CMK (cell line): ENCODE results near the gene TMEM132D.

Experiments
- DNase-seq: peaks from one replicate; pipeline ENCODE4 v3.0.0-alpha.2; 2010; ENCODE audit warnings: low read depth

Gene TMEM132D

GRCh38 chr12:129723260-129723659, 180.6 kb downstream of the TMEM132D start:
- DNase-seq, result no peak

- no peak for DNase-seq
These were observed 183.2 kb downstream of the TMEM132D start for GRCh38 chr12:129720618-129721017.

GRCh38 chr12:129719416-129719815, 184.4 kb downstream of the TMEM132D start:
- DNase-seq, result no peak

DNA sequence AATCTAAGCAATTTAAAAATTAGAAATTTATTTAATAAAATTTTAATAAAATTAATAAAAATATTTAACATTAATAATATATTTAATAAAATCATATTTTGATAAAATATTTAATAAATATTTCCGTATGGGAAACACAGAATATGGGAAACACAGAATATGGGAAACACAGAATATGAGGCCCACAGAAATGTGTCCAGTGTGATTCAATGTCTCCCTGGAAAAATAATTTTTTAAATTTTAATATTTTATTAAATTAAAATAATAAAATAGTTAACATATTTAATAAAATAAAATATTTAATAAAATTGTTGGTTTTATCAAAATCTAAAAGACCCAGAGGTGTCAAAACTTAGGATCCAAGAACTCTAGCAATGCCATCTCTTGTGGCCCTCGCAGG, 186.4 kb downstream of the TMEM132D start:
- DNase-seq, result no peak

DNA sequence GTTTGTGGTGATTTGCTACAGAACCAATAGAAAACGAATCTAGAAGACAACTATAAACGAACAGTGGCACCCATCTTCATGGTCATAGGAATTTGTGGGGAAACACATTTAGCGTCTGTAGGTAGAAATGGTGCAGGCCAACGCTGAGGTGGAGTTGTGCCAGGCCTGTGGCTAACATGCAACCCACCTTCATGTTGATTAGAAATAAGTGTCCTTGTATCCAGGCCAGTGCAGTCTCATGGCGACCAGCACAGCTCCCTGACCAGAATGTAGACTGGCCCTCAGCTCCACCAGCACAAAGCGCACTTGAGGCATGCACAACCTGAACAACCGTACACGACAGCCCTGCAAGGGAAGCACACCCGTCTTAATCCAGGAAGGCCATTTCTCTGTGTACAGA, 187.0 kb downstream of the TMEM132D start:
- DNase-seq, result no peak

DNA sequence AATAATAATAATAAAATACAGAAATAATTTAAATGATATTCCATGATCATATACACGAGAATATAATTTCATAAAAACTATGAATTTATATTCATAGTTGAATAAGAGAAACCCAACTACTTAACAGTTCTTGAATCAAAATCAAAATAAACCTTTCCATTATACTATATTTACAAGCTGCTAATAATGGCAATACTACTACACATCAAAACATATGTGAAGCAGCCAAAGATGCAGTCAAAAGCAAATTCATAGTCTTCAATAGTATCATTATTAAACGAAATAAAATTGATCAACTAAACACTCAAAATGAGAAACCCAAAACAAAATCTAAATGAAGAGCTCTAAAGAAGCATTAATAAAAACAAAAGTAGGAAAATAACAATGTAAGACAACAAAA, 197.1 kb downstream of the TMEM132D start:
- DNase-seq, result no peak

- DNase-seq, result no peak
These were observed 199.5 kb downstream of the TMEM132D start for GRCh38 chr12:129704232-129704830.

DNA sequence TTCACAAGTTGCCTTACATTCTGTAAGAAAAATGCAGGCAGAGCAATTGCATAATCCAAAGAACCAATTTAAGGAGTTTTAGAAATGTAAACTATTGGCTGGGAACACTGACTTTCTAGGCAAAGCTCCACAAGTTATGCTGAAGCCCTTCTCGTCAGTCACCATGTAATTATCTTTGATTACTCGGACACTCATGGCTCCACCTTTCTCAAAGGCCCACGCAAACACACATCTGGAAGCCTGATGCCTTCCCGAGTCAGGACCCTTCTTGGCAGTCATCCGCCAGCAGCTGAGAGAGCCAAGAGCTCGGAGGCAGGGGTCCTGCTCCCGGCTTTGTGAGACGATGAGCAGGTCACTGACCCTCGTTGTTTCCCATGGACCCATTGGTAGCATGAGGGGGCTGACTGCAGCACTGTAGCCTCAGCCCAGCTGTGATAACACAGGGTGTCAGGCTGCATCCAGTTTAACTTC, 202.2 kb downstream of the TMEM132D start:
- DNase-seq, result no peak

- DNase-seq, result no peak
These were observed 203.8 kb downstream of the TMEM132D start for GRCh38 chr12:129700036-129700435.

DNA sequence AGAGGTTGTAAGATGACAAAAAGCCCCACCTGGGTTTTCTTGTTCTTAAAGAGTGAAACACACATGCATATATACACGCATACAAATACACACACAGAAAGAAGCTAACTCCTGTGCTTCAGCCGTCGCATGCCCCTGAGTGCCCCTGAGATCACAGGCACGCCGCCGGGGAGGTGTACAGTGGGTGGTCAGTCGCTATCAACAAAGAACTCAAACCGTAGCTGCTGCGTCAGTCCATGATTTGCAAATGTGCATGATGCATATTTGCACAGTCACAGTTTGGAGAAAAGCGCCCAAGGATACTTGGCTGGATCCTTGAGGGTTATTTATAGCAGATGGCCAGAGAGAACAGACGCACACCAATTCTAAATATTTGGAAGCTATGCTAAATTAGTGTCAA, 206.9 kb downstream of the TMEM132D start:
- DNase-seq, result no peak

DNA sequence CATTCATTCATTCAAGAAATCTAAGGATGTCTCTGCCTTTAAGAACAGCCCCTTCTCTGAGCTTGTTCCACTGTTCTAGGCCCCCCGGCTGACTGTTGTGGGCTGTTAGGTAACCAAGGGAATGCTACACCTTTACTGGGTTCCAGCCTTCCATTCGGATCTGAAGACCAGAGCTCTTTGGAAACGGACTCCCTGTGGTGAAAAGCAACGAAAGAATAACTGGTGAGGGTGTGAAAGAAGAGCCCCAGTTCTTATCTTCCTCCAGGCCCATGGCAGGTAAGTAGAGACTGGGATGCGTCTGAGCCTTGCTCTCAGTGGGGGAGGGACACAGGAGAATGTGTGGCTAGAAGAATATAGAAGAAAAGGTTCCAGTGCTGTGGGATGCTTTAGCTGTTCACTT, 207.4 kb downstream of the TMEM132D start:
- DNase-seq, result no peak

GRCh38 chr12:129693731-129694130, 210.1 kb downstream of the TMEM132D start:
- DNase-seq, result no peak

DNA sequence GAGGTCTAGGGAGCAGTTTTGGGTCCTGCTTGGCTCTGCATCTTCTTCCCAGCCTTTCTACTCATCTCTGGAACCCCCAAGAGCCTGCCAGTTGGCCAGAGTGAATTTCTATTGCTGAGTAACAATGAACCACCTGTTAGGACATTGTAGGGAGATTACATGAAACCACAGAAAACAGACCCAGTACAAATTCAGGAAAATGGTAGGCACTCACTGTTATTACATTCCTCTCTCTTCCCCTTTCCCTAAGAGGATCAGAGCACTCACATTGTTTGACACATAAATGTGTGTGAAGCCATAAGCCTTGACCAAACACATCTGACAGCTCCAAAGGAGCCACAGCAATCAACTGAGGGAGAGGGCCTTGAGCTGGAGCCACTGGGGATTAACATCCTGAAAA, 216.1 kb downstream of the TMEM132D start:
- no peak for DNase-seq

GRCh38 chr12:129681830-129682229, 222.0 kb downstream of the TMEM132D start:
- no peak for DNase-seq

DNA sequence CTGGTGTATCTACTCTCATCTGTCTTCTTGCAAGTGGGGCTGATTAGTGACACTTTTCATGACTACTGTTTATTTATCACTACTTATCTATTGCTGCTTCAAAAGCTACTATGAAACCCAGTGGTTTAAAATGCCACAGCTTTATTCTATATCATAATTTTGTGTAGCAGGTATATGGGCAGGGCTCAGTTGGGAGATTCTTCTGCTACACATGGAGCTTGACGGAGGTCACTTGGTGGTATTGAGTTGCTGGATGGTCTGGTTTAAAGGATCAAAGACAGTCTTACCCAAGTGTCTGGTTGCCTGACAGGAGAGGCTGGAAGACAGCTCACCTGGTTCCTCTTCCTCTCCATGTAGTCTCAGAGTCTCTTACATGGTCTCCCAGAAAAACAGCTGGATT, 222.7 kb downstream of the TMEM132D start:
- DNase-seq, result no peak

- no peak for DNase-seq
These were observed 227.4 kb downstream of the TMEM132D start for GRCh38 chr12:129676411-129676810.

GRCh38 chr12:129675947-129676346, 227.9 kb downstream of the TMEM132D start:
- no peak for DNase-seq

DNA sequence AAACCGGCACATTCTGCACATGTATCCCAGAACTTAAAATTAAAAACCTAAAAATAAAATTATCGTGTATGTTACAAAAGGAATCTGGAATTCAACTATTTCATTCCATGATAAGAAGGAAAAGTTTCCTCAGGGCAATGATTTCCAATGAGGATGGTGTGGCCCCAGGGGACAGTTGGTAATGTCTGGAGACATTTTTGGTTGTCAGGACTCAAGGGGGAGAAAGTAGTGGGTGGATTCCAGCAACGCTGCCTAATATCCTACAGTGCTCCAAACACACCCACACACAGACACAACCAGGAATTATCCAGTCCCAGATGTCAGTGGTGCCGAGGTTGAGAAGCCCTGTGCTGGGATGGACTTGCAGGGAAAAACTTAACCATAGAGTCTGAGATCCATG, 228.3 kb downstream of the TMEM132D start:
- no peak for DNase-seq

DNA sequence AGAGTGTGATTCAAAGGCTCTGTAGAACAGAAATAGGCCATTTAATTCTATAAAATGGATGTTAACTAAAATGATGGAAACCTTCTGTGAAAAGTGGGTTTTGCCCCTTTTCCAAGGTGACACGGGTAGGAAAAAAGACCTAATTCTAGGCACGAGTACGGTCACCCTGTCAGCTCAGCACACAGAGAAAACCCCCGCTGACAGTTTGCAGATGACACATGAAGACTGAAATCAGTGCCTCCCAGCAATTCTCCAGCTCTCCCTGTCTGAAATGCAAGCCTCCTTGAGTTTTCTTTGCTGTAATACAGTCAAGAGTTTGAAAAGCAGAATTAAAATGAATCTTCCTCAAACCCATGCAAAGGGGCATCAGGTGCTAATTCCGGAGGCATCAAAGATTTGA, 230.0 kb downstream of the TMEM132D start:
- DNase-seq, result no peak

- no peak for DNase-seq
These were observed 231.7 kb downstream of the TMEM132D start for GRCh38 chr12:129672110-129672509.

GRCh38 chr12:129670256-129670920, 233.4 kb downstream of the TMEM132D start:
- DNase-seq, result no peak

- DNase-seq, result no peak
These were observed 238.4 kb downstream of the TMEM132D start for GRCh38 chr12:129665414-129665813.

- DNase-seq, result no peak
These were observed 241.6 kb downstream of the TMEM132D start for GRCh38 chr12:129662234-129662633.

DNA sequence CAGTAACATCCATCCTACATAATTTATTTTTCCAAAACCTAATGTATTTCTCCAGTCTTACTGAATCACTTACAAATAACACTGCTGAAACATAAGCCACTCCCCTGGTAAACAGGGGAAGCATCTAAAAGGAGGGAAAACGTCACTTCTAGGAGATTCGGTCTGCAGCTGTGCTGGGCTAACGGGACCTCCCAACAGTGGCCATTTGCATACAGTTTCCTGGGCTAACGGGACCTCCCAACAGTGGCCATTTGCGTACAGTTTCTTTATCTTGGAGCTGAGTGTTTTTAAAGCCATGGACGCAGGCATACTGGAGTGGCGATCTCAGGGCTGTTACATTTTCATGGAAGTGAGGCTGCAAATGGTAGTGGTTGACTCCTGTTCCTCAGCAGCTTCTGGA, 242.9 kb downstream of the TMEM132D start:
- no peak for DNase-seq
